T follicular helper cell (primary cell): ENCODE measurements around the gene ZNF213.

Experiments used
- DNase-seq: peaks from one replicate; pipeline ENCODE4 v3.0.0-alpha.2; 2020; ENCODE audit warnings: low read depth

Gene ZNF213

GRCh38 chr16:3101018-3101840, 33.6 kb upstream of the ZNF213 start:
- no peak for DNase-seq

GRCh38 chr16:3101841-3102470, 32.9 kb upstream of the ZNF213 start:
- DNase-seq, result no peak

GRCh38 chr16:3106205-3106928, 28.5 kb upstream of the ZNF213 start:
- peak; percentile 86 for DNase-seq

- no peak for DNase-seq
These were observed 22.6 kb upstream of the ZNF213 start, which contains the start of gene ZNF205 for GRCh38 chr16:3112058-3112880. Gene ZNF205 (plus strand): TSS chr16:3112586. CDS start chr16:3113431, 845 bp downstream.

- no peak for DNase-seq
These were observed 21.8 kb upstream of the ZNF213 start for GRCh38 chr16:3112881-3113574.

DNA sequence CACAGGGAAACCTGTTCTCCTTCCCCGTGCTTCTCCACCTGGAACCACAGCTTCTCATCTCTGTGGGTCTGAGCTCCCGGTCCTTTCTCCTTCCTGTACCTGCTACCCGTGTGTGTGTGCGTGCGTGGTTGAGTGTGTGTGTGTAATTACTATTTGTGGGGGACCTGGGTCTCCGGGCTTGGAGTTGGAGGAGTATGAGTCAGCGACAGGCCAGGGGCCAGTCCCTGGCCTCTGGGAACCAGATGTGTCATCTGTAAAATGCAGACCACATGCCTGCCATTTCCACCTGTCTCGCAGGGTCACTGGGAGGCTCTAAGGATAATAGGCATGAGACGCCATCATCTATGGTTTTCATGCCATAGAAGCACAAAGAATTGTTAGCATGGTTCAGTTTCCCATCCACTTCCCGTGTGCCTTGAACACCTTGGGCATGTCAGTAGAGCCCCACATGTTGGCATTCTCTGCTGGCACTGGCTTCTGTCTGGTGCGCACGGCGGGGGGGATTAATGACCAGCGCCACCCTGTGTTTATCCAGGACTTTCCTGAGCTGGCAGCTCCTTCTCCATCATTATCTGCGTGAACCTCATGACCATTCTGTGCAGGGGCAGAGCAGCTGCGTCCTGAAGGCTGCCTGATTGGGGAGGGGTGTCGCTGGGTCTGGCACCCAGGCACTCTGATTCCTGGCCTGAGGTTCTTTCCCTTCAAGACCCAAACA, 20.9 kb upstream of the ZNF213 start:
- no peak for DNase-seq

DNA sequence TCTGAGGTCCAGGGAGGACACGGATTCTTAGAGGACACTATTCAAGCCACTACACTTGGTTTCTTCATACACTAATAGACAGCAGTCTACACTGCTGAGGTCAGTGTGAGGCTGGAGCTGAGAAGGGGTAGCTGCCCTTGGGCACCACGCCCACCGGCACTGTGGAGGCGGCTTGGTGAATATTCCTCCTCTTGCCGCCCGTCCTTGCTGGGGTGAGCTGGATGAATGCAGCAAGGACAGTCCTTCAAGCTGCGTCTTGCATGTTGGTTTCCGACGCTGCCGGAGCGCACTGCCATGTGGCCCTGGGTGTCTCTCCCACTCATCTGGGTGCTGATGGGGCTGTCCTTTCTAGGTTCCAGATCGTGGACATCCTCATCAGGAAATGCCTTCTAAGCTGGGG, 19.8 kb upstream of the ZNF213 start:
- DNase-seq, result no peak

DNA sequence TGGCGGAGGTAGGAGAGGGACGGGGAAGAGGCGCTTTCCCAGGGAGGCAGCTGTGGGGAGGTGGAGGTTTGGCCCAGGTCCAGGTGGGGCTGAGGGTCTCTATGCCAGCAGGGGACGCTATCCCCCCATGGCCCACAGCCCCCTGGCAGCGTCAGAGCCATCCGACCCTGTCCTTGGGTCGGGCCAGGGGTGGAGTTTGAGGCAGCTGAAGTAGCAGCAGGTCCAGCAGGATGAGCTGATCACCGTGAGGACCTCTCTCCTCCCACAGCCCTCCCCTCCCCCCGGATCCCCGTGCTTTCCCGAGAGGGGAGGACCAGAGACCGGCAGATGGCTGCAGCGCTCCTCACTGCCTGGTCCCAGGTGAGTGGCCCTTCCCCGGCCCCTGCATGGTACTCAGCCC, 19.3 kb upstream of the ZNF213 start:
- DNase-seq, result no peak

DNA sequence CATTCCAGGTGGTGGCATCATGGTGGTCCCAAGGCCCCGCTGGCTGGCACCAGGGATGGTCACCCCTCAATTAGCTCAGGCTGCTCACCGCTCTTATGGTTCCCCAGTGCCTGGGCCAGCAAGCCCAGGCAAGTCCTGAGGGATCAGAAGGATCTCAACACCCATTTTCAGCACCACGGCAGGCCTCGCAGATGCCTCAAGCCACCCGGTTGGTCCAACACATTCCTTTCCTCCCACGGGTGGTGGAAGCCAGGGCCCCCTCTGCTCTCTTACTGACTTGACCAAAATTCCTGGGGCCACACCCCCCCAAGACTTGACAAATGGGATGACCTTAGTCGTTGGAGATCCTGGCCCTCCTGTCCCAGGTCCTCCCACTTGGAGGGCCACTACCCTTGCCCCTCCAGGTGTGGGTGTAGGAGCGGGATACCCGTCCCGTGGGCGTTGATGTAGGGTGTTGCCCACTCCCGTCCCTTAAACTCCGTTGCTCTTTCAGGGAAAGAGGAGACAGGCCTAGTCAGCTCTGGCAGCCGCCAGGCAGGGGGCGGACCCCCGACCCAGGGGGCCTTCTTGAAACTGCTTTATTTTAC, 16.5 kb upstream of the ZNF213 start:
- DNase-seq, result no peak

GRCh38 chr16:3118846-3119245, 16.0 kb upstream of the ZNF213 start:
- no peak for DNase-seq

DNA sequence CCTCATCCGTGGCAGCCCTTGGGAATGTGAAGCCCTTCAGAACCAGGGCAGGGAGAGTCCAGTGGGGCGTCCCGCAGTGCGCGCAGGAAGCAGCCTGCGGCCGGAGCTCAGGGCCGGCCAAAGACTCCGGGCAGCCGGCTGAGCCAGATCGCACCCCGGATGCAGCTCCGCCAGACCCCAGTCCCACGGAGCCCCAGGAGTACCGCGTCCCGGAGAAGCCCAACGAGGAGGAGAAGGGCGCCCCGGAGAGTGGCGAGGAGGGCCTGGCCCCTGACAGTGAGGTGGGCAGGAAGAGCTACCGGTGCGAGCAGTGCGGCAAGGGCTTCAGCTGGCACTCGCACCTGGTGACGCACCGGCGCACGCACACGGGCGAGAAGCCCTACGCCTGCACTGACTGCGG, 15.5 kb upstream of the ZNF213 start:
- no peak for DNase-seq

- DNase-seq, result no peak
These were observed 15.0 kb upstream of the ZNF213 start for GRCh38 chr16:3119701-3120408.

- no peak for DNase-seq
These were observed 14.4 kb upstream of the ZNF213 start for GRCh38 chr16:3120435-3120834.

DNA sequence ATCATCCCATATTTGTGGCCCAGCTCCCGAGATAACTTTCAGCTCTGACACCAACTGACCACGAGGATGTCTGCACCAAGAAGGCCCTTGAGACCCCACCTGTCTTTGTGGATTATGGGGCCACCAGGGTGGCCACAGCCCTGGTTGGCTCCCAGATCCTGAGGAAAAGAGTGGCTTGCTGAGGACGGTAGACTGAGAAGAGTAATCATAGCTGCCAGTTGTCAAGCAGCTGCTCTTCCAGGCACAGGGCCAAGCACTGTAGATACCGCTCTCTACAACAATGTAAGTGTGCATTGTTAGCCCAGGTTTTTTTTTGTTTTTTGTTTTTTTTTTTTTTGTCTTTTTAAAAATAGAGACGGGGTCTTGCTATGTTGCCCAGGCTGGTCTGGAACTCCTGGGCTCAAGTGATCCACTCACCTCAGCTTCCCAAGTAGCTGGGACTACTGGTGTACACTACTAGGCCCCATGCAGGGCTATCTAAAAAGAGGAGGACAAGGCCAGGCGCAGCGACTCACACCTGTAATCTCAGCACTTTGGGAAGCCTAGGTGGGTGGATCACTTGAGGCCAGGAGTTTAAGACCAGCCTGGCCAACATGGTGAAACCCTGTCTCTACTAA, 12.9 kb upstream of the ZNF213 start:
- no peak for DNase-seq

GRCh38 chr16:3122926-3123570, 11.8 kb upstream of the ZNF213 start:
- DNase-seq, result no peak

DNA sequence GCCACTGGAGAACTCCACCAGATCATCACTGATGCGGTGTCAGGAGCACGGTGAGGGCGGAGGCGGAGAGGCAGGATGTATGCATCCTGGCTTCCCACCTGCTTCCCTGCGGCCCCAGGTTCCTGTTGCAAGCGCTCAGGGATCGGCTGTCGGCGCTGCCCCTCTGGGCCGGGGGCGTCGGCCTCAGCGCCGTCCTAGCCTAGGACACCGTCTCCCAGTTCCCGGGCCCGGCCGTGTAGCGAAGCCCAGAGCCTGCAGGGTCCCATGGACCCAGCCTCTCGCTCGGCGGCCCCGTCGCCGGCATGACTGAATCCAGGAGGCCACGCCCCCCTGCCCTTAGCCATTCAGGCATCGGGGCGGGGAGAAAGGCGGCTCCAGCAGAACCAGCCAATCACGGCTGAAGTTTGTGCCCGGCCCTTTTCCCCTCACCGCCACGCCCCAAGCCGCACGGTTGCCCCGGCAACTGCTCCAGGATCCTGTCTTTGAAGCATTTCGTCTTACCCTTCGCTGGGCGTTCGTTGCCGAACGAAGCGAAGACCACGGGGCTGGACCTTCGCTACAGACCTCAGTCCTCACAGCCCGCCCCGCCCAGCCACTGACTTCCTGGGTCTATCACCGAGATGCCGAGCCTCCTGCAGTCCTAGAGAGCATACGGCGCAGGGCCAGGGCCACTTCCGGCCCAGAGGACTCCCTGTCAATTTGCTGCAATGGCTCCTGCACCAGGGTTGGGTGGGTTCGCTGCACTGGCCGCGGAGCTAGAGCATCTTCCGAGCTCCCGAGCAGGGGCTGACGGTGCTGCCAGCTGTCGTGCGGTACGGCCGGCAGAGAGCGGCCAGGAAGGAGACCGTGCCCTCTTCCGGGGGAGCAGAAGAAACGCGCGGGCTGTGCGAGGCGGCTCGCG, 10.6 kb upstream of the ZNF213 start:
- DNase-seq, result peak; percentile 96

GRCh38 chr16:3127745-3128144, 7.1 kb upstream of the ZNF213 start:
- DNase-seq, result no peak
